HEK293 (cell line): Measurements from ENCODE around the gene MARK2.

ENCODE experiments used
- KLF8 ChIP-seq: fragments of 450-650 bp; formaldehyde crosslinking; IDR thresholded peaks from 2 replicates; pipeline ENCODE4 v1.5.1; 2016; ENCODE audit warnings: missing biosample characterization, missing genetic modification characterization
- MYNN ChIP-seq: fragments of 450-650 bp; formaldehyde crosslinking; IDR thresholded peaks from 2 replicates; pipeline ENCODE4 v1.5.1; 2016; ENCODE audit warnings: missing biosample characterization, missing genetic modification characterization, borderline replicate concordance
- SP3 ChIP-seq: fragments of 450-650 bp; formaldehyde crosslinking; IDR thresholded peaks from 2 replicates; pipeline ENCODE4 v1.5.1; 2016; ENCODE audit warnings: missing biosample characterization, missing genetic modification characterization
- SP7 ChIP-seq: fragments of 450-650 bp; formaldehyde crosslinking; IDR thresholded peaks from 2 replicates; pipeline ENCODE4 v1.5.1; 2016; ENCODE audit warnings: missing biosample characterization, missing genetic modification characterization
- TRIM28 ChIP-seq: IDR thresholded peaks from 2 replicates; pipeline ENCODE4 v1.6.1; 2011; ENCODE audit warnings: low read length, control low read depth, borderline replicate concordance
- WT1 ChIP-seq: fragments of 450-650 bp; formaldehyde crosslinking; IDR thresholded peaks from 2 replicates; pipeline ENCODE4 v1.5.1; 2016; ENCODE audit warnings: missing biosample characterization, missing genetic modification characterization
- ZBTB17 ChIP-seq: fragments of 450-650 bp; formaldehyde crosslinking; IDR thresholded peaks from 2 replicates; pipeline ENCODE4 v1.5.1; 2016; ENCODE audit warnings: missing biosample characterization, missing genetic modification characterization
- ZBTB20 ChIP-seq: fragments of 450-650 bp; formaldehyde crosslinking; IDR thresholded peaks from 2 replicates; pipeline ENCODE4 v1.5.1; 2016; ENCODE audit warnings: missing biosample characterization, missing genetic modification characterization
- ZBTB21 ChIP-seq: fragments of 450-650 bp; formaldehyde crosslinking; IDR thresholded peaks from 2 replicates; pipeline ENCODE4 v1.5.1; 2017; ENCODE audit warnings: missing biosample characterization, missing genetic modification characterization
- ZFHX2 ChIP-seq: fragments of 450-650 bp; formaldehyde crosslinking; conservative IDR thresholded peaks from 2 replicates; pipeline ENCODE4 v1.5.1; 2016; ENCODE audit warnings: missing biosample characterization, missing genetic modification characterization
- ZNF10 ChIP-seq: fragments of 450-650 bp; formaldehyde crosslinking; IDR thresholded peaks from 2 replicates; pipeline ENCODE4 v1.5.1; 2017; ENCODE audit warnings: missing biosample characterization, missing genetic modification characterization
- ZNF121 ChIP-seq: fragments of 450-650 bp; formaldehyde crosslinking; IDR thresholded peaks from 2 replicates; pipeline ENCODE4 v1.5.1; 2016; ENCODE audit warnings: missing biosample characterization, missing genetic modification characterization
- ZNF133 ChIP-seq: fragments of 450-650 bp; formaldehyde crosslinking; IDR thresholded peaks from 2 replicates; pipeline ENCODE4 v1.5.1; 2016; ENCODE audit warnings: missing biosample characterization, missing genetic modification characterization
- ZNF2 ChIP-seq: fragments of 450-650 bp; formaldehyde crosslinking; IDR thresholded peaks from 2 replicates; pipeline ENCODE4 v1.5.1; 2016; ENCODE audit warnings: missing biosample characterization, missing genetic modification characterization
- ZNF274 ChIP-seq, 2 experiments: fragments of 200-500 bp in 1 of 2; fragments of 450-650 bp in 1 of 2; sonication (Bioruptor generic) in 1 of 2; formaldehyde crosslinking in 1 of 2; IDR thresholded peaks; 2 replicates each; pipeline versions ENCODE4 v1.5.1 to v1.6.1; 2014 to 2016; ENCODE audit warnings: borderline replicate concordance in 1 of 2, inconsistent platforms in 1 of 2, low read length in 1 of 2, missing biosample characterization in 1 of 2, missing genetic modification characterization in 1 of 2
- ZNF335 ChIP-seq: fragments of 450-650 bp; formaldehyde crosslinking; conservative IDR thresholded peaks from 2 replicates; pipeline ENCODE4 v1.5.1; 2016; ENCODE audit warnings: missing biosample characterization, missing genetic modification characterization
- ZNF366 ChIP-seq: fragments of 450-650 bp; formaldehyde crosslinking; conservative IDR thresholded peaks from 2 replicates; pipeline ENCODE4 v1.5.1; 2016; ENCODE audit warnings: missing biosample characterization, missing genetic modification characterization
- ZNF394 ChIP-seq: fragments of 450-650 bp; formaldehyde crosslinking; IDR thresholded peaks from 2 replicates; pipeline ENCODE4 v1.5.1; 2016; ENCODE audit warnings: missing biosample characterization, missing genetic modification characterization, mild to moderate bottlenecking, moderate library complexity, borderline replicate concordance
- ZNF501 ChIP-seq: fragments of 450-650 bp; formaldehyde crosslinking; IDR thresholded peaks from 2 replicates; pipeline ENCODE4 v1.5.1; 2016; ENCODE audit warnings: missing biosample characterization, missing genetic modification characterization
- ZNF776 ChIP-seq: fragments of 450-650 bp; formaldehyde crosslinking; IDR thresholded peaks from 2 replicates; pipeline ENCODE4 v1.5.0; 2017; ENCODE audit warnings: missing biosample characterization, missing genetic modification characterization, borderline replicate concordance
- ZNF792 ChIP-seq: fragments of 450-650 bp; formaldehyde crosslinking; IDR thresholded peaks from 2 replicates; pipeline ENCODE4 v1.5.1; 2016; ENCODE audit warnings: missing biosample characterization, missing genetic modification characterization
- ZXDB ChIP-seq: fragments of 450-650 bp; formaldehyde crosslinking; IDR thresholded peaks from 2 replicates; pipeline ENCODE4 v1.5.1; 2016; ENCODE audit warnings: missing biosample characterization, missing genetic modification characterization
- TF ChIP-seq, protein P1 (sequence below): fragments of 450-650 bp; formaldehyde crosslinking; IDR thresholded peaks from 2 replicates; pipeline ENCODE4 v1.5.1; 2016; ENCODE audit warnings: missing biosample characterization, missing genetic modification characterization, borderline replicate concordance
- TF ChIP-seq, protein P2 (sequence below): fragments of 450-650 bp; formaldehyde crosslinking; IDR thresholded peaks from 2 replicates; pipeline ENCODE4 v1.5.1; 2016; ENCODE audit warnings: missing biosample characterization, missing genetic modification characterization
- TF ChIP-seq, protein P3 (sequence below): fragments of 450-650 bp; formaldehyde crosslinking; IDR thresholded peaks from 2 replicates; pipeline ENCODE4 v1.5.1; 2016; ENCODE audit warnings: missing biosample characterization, missing genetic modification characterization
- TF ChIP-seq, protein P4 (sequence below): fragments of 450-650 bp; formaldehyde crosslinking; IDR thresholded peaks from 2 replicates; pipeline ENCODE4 v1.5.1; 2016; ENCODE audit warnings: missing biosample characterization, missing genetic modification characterization
- TF ChIP-seq, protein P5 (sequence below): fragments of 450-650 bp; formaldehyde crosslinking; IDR thresholded peaks from 2 replicates; pipeline ENCODE4 v1.5.1; 2016; ENCODE audit warnings: missing biosample characterization, missing genetic modification characterization
- TF ChIP-seq, protein P6 (sequence below): fragments of 450-650 bp; formaldehyde crosslinking; IDR thresholded peaks from 2 replicates; pipeline ENCODE4 v1.5.1; 2017; ENCODE audit warnings: missing biosample characterization, missing genetic modification characterization

MARK2 gene

DNA sequence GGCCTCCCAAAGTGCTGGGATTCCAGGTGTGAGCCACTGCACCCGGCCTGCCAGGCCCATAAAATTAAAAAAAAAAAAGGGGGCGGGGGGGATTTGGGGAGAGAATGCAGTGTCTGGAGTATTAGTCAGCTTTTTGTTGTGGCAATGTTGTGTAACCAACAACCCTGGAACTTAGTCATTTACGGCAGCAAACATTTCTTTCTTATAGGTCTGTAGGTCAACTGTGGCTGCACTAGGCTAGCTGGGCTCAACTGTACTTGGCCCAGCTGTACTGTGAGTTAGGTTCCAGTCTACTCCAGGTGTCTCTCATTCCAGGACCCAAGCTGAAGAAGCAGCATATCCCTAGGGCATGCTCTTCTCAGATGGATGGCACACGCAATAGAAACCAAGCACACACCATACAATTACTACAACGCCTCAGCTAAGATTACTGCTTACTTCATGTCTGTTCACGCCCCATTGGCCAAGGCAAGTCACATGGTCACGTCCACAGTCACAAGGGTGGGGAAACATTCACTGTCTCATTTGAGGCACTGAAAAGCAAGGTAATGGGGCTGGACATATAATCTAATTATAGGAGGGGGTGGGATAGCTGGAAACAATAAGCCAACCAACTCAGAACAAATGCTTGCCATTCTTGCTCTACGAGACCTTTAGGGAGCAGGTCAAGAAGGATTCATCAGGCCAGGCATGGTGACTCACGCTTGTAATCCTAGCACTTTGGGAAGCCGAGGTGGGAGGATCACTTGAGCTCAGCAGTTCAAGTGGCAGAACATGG is 36.1 kb upstream of the MARK2 start (continued):
- peak; percentile 73 for TF ChIP-seq ZBTB17 (tag by site-specific recombination)
- TF ChIP-seq, protein P1, sequence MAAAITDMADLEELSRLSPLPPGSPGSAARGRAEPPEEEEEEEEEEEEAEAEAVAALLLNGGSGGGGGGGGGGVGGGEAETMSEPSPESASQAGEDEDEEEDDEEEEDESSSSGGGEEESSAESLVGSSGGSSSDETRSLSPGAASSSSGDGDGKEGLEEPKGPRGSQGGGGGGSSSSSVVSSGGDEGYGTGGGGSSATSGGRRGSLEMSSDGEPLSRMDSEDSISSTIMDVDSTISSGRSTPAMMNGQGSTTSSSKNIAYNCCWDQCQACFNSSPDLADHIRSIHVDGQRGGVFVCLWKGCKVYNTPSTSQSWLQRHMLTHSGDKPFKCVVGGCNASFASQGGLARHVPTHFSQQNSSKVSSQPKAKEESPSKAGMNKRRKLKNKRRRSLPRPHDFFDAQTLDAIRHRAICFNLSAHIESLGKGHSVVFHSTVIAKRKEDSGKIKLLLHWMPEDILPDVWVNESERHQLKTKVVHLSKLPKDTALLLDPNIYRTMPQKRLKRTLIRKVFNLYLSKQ (tag by site-specific recombination) = no peak
- TF ChIP-seq, protein P2, sequence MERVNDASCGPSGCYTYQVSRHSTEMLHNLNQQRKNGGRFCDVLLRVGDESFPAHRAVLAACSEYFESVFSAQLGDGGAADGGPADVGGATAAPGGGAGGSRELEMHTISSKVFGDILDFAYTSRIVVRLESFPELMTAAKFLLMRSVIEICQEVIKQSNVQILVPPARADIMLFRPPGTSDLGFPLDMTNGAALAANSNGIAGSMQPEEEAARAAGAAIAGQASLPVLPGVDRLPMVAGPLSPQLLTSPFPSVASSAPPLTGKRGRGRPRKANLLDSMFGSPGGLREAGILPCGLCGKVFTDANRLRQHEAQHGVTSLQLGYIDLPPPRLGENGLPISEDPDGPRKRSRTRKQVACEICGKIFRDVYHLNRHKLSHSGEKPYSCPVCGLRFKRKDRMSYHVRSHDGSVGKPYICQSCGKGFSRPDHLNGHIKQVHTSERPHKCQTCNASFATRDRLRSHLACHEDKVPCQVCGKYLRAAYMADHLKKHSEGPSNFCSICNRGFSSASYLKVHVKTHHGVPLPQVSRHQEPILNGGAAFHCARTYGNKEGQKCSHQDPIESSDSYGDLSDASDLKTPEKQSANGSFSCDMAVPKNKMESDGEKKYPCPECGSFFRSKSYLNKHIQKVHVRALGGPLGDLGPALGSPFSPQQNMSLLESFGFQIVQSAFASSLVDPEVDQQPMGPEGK = peak; percentile 60
- TF ChIP-seq ZFHX2 = peak; percentile 48
- TF ChIP-seq KLF8 (tag by site-specific recombination) = peak; percentile 34; the same call in 1 of the 2 replicates
- TF ChIP-seq, protein P3, sequence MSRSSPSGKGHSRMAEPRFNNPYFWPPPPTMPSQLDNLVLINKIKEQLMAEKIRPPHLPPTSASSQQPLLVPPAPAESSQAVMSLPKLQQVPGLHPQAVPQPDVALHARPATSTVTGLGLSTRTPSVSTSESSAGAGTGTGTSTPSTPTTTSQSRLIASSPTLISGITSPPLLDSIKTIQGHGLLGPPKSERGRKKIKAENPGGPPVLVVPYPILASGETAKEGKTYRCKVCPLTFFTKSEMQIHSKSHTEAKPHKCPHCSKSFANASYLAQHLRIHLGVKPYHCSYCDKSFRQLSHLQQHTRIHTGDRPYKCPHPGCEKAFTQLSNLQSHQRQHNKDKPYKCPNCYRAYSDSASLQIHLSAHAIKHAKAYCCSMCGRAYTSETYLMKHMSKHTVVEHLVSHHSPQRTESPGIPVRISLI = no peak
- TF ChIP-seq ZNF501 (tag by site-specific recombination) = peak; percentile 58; the same call in 1 of the 2 replicates
- TF ChIP-seq, protein P4, sequence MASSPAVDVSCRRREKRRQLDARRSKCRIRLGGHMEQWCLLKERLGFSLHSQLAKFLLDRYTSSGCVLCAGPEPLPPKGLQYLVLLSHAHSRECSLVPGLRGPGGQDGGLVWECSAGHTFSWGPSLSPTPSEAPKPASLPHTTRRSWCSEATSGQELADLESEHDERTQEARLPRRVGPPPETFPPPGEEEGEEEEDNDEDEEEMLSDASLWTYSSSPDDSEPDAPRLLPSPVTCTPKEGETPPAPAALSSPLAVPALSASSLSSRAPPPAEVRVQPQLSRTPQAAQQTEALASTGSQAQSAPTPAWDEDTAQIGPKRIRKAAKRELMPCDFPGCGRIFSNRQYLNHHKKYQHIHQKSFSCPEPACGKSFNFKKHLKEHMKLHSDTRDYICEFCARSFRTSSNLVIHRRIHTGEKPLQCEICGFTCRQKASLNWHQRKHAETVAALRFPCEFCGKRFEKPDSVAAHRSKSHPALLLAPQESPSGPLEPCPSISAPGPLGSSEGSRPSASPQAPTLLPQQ (tag by site-specific recombination) = peak; percentile 43
- peak; percentile 47 for TF ChIP-seq ZNF335
- TF ChIP-seq ZNF274 (IDR thresholded peaks at IDR 0.05; ENCODE audit: low read length) = no peak
- no peak for TF ChIP-seq ZNF274 (tag by site-specific recombination; IDR thresholded peaks at IDR 0.05; ENCODE audit: borderline replicate concordance)
- peak; percentile 30; the same call in 1 of the 2 replicates for TF ChIP-seq ZNF394 (tag by site-specific recombination)
- TF ChIP-seq ZBTB21 (tag by site-specific recombination) = peak; percentile 38
- TF ChIP-seq ZNF121 (tag by site-specific recombination) = no peak
- TF ChIP-seq ZNF10 (tag by site-specific recombination) = peak; percentile 44; the same call in 1 of the 2 replicates
- no peak for TF ChIP-seq ZNF133 (tag by site-specific recombination)
- TF ChIP-seq MYNN = no peak
- peak; percentile 35; the same call in 1 of the 2 replicates for TF ChIP-seq SP3 (tag by site-specific recombination)
- peak; percentile 34; the same call in 1 of the 2 replicates for TF ChIP-seq ZNF366
- TF ChIP-seq, protein P5, sequence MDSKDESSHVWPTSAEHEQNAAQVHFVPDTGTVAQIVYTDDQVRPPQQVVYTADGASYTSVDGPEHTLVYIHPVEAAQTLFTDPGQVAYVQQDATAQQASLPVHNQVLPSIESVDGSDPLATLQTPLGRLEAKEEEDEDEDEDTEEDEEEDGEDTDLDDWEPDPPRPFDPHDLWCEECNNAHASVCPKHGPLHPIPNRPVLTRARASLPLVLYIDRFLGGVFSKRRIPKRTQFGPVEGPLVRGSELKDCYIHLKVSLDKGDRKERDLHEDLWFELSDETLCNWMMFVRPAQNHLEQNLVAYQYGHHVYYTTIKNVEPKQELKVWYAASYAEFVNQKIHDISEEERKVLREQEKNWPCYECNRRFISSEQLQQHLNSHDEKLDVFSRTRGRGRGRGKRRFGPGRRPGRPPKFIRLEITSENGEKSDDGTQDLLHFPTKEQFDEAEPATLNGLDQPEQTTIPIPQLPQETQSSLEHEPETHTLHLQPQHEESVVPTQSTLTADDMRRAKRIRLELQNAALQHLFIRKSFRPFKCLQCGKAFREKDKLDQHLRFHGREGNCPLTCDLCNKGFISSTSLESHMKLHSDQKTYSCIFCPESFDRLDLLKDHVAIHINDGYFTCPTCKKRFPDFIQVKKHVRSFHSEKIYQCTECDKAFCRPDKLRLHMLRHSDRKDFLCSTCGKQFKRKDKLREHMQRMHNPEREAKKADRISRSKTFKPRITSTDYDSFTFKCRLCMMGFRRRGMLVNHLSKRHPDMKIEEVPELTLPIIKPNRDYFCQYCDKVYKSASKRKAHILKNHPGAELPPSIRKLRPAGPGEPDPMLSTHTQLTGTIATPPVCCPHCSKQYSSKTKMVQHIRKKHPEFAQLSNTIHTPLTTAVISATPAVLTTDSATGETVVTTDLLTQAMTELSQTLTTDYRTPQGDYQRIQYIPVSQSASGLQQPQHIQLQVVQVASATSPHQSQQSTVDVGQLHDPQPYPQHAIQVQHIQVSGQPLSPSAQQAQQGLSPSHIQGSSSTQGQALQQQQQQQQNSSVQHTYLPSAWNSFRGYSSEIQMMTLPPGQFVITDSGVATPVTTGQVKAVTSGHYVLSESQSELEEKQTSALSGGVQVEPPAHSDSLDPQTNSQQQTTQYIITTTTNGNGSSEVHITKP = peak; percentile 51; the same call in 1 of the 2 replicates
- peak; percentile 32; the same call in 1 of the 2 replicates for TF ChIP-seq ZBTB20 (tag by site-specific recombination)
- TF ChIP-seq TRIM28 = peak; percentile 79
- peak; percentile 45; the same call in 1 of the 2 replicates for TF ChIP-seq WT1 (tag by site-specific recombination)
- peak; percentile 30; the same call in 1 of the 2 replicates for TF ChIP-seq ZXDB (tag by site-specific recombination)
- no peak for TF ChIP-seq ZNF776 (tag by site-specific recombination)
- no peak for TF ChIP-seq ZNF792 (tag by site-specific recombination)
- TF ChIP-seq, protein P6, sequence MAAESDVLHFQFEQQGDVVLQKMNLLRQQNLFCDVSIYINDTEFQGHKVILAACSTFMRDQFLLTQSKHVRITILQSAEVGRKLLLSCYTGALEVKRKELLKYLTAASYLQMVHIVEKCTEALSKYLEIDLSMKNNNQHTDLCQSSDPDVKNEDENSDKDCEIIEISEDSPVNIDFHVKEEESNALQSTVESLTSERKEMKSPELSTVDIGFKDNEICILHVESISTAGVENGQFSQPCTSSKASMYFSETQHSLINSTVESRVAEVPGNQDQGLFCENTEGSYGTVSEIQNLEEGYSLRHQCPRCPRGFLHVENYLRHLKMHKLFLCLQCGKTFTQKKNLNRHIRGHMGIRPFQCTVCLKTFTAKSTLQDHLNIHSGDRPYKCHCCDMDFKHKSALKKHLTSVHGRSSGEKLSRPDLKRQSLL = no peak
- 0 out of 2 replicates have a peak, but pooled peaks have one; percentile 23 for TF ChIP-seq ZNF2
- TF ChIP-seq SP7 (tag by site-specific recombination) = peak; percentile 94
